SU-DHL-6 (cell line): ENCODE results near the gene CTPS2.
"Not testable (repeated sequence)": the region's sequence is repeated elsewhere in the genome, so short reads cannot be mapped to it uniquely, and the experiment has no call there.

Experiments used
- H2AFZ ChIP-seq: fragments of 200-600 bp; sonication (generic); 2 replicates; pipeline ENCODE4 v1.6.1; 2014; ENCODE audit warnings: low read depth, mild to moderate bottlenecking, moderate library complexity, mixed read lengths, antibody characterized with exemption, low read length; ENCODE audit not compliant: severe bottlenecking
- H3F3A ChIP-seq: fragments of 200-600 bp; shearing (Covaris generic); 2 replicates; pipeline ENCODE4 v1.6.0; 2016; ENCODE audit warnings: antibody characterized with exemption, mild to moderate bottlenecking; ENCODE audit not compliant: insufficient read depth
- H3K27ac ChIP-seq: fragments of 200-600 bp; sonication (generic); 2 replicates; pipeline ENCODE4 v1.5.1; 2016; ENCODE audit warnings: low read depth, mild to moderate bottlenecking, low read length, moderate library complexity, mixed read lengths
- H3K27me3 ChIP-seq: fragments of 200-600 bp; sonication (generic), shearing (Covaris generic); 2 replicates; pipeline ENCODE4 v1.6.0; 2014; ENCODE audit warnings: mild to moderate bottlenecking, low read length
- H3K36me3 ChIP-seq: fragments of 200-600 bp; sonication (generic); 2 replicates; pipeline ENCODE4 v1.6.1; 2014; ENCODE audit warnings: mild to moderate bottlenecking, low read length, mixed read lengths
- H3K4me2 ChIP-seq: fragments of 300-600, 200-600 bp; shearing (Covaris generic), sonication (generic); 2 replicates; pipeline ENCODE4 v1.6.0; 2014; ENCODE audit warnings: low read length, low read depth, mild to moderate bottlenecking; ENCODE audit not compliant: poor library complexity, severe bottlenecking
- H3K4me3 ChIP-seq: fragments of 200-600 bp; sonication (generic); 2 replicates; pipeline ENCODE4 v1.5.1; 2014; ENCODE audit warnings: antibody characterized with exemption, low read length, mild to moderate bottlenecking, mixed read lengths; ENCODE audit not compliant: insufficient read depth, poor library complexity, severe bottlenecking
- H3K79me2 ChIP-seq: fragments of 200-600 bp; sonication (generic); 2 replicates; pipeline ENCODE4 v1.6.1; 2014; ENCODE audit warnings: mild to moderate bottlenecking, low read length, moderate library complexity; ENCODE audit not compliant: insufficient read depth
- H3K9ac ChIP-seq: fragments of 200-600 bp; sonication (generic); 2 replicates; pipeline ENCODE4 v1.7.0; 2014; ENCODE audit warnings: mild to moderate bottlenecking, low read length
- H3K9me2 ChIP-seq: fragments of 200-600 bp; sonication (generic); replicated peaks from 2 replicates; pipeline ENCODE4 v1.6.1; 2014; ENCODE audit warnings: low read length; ENCODE audit not compliant: insufficient read depth
- H3K9me3 ChIP-seq: fragments of 200-600 bp; sonication (generic); 2 replicates; pipeline ENCODE4 v1.6.1; 2014; ENCODE audit warnings: low read length, mixed read lengths; ENCODE audit not compliant: insufficient read depth
- H4K20me1 ChIP-seq: fragments of 200-600 bp; sonication (generic); 2 replicates; pipeline ENCODE4 v1.6.1; 2014; ENCODE audit warnings: low read depth, mild to moderate bottlenecking, antibody characterized with exemption, low read length, moderate library complexity, mixed read lengths
- CTCF ChIP-seq: fragments of 200-600 bp; sonication (generic); IDR thresholded peaks from one replicate; pipeline ENCODE4 v1.5.1; 2017; ENCODE audit warnings: antibody characterized with exemption, mild to moderate bottlenecking, low read length, moderate library complexity; ENCODE audit not compliant: insufficient read depth, poor library complexity, severe bottlenecking
- EZH2phosphoT487 ChIP-seq: fragments of 200-600 bp; sonication (generic), shearing (Covaris generic); conservative IDR thresholded peaks from 2 replicates; pipeline ENCODE4 v1.6.1; 2018; ENCODE audit warnings: mild to moderate bottlenecking, antibody characterized with exemption, low read length, moderate library complexity, mixed read lengths

CTPS2 gene

GRCh38 chrX:16603822-16604221 is 108.6 kb downstream of the CTPS2 start:
- Histone ChIP-seq H3K27ac (no peak overlapping the region), H3F3A (no peaks in the 10 kb centered on the region), H3K9ac (no peak overlapping the region), H3K36me3 (no peaks in the 10 kb centered on the region), H3K4me3 (no peak overlapping the region), H2AFZ (no peak overlapping the region), H4K20me1 (no peaks in the 10 kb centered on the region), H3K4me2 (no peak overlapping the region), H3K9me2 (no peaks in the 10 kb centered on the region), H3K27me3 (no peaks in the 10 kb centered on the region), H3K9me3 (no peaks in the 10 kb centered on the region), H3K79me2 (no peaks in the 10 kb centered on the region)
- TF ChIP-seq EZH2phosphoT487, result no peak
- TF ChIP-seq CTCF, result no peak

GRCh38 chrX:16603235-16603634 is 109.2 kb downstream of the CTPS2 start:
- not testable (repeated sequence) for H3K9me3 ChIP-seq, H3K4me3 ChIP-seq, H3K4me2 ChIP-seq, H3K27ac ChIP-seq, H2AFZ ChIP-seq, H3K9ac ChIP-seq, H4K20me1 ChIP-seq, H3K36me3 ChIP-seq, H3F3A ChIP-seq, H3K27me3 ChIP-seq, H3K9me2 ChIP-seq, H3K79me2 ChIP-seq

GRCh38 chrX:16601885-16602284 is 110.6 kb downstream of the CTPS2 start:
- TF ChIP-seq EZH2phosphoT487, result no peak
- no peak for TF ChIP-seq CTCF
- no peaks in the 10 kb centered on the region for H3K27me3 ChIP-seq
- H3K9me2 ChIP-seq, result no peaks in the 10 kb centered on the region
- no peaks in the 10 kb centered on the region for H3K36me3 ChIP-seq
- no peak overlapping the region for H3K9ac ChIP-seq
- H3K4me3 ChIP-seq, result no peak overlapping the region
- no peak overlapping the region for H2AFZ ChIP-seq
- no peak overlapping the region for H3K4me2 ChIP-seq
- no peaks in the 10 kb centered on the region for H3K79me2 ChIP-seq
- no peaks in the 10 kb centered on the region for H3F3A ChIP-seq
- no peak overlapping the region for H3K27ac ChIP-seq
- no peaks in the 10 kb centered on the region for H3K9me3 ChIP-seq
- H4K20me1 ChIP-seq, result no peaks in the 10 kb centered on the region

GRCh38 chrX:16594490-16594889 is 118.0 kb downstream of the CTPS2 start:
- no peaks in the 10 kb centered on the region for H3K27me3 ChIP-seq
- no peak overlapping the region for H2AFZ ChIP-seq
- no peak overlapping the region for H3K4me2 ChIP-seq
- no peak overlapping the region for H3K9ac ChIP-seq
- no peaks in the 10 kb centered on the region for H3F3A ChIP-seq
- H3K36me3 ChIP-seq, result 0 out of 2 replicates have a peak, but pooled peaks cover 4% of the 10 kb centered on the region
- no peak for TF ChIP-seq CTCF
- no peak for TF ChIP-seq EZH2phosphoT487
- no peak overlapping the region for H3K27ac ChIP-seq
- no peak overlapping the region for H3K4me3 ChIP-seq
- no peaks in the 10 kb centered on the region for H3K9me3 ChIP-seq
- no peaks in the 10 kb centered on the region for H4K20me1 ChIP-seq
- no peaks in the 10 kb centered on the region for H3K79me2 ChIP-seq
- H3K9me2 ChIP-seq, result no peaks in the 10 kb centered on the region
